COLO829 (cell line): ENCODE measurements around the gene DUSP5.

Experiments used
- DNase-seq: peaks from one replicate; pipeline ENCODE4 v3.0.0; 2012; ENCODE audit warnings: low spot score

DUSP5 gene

DNA sequence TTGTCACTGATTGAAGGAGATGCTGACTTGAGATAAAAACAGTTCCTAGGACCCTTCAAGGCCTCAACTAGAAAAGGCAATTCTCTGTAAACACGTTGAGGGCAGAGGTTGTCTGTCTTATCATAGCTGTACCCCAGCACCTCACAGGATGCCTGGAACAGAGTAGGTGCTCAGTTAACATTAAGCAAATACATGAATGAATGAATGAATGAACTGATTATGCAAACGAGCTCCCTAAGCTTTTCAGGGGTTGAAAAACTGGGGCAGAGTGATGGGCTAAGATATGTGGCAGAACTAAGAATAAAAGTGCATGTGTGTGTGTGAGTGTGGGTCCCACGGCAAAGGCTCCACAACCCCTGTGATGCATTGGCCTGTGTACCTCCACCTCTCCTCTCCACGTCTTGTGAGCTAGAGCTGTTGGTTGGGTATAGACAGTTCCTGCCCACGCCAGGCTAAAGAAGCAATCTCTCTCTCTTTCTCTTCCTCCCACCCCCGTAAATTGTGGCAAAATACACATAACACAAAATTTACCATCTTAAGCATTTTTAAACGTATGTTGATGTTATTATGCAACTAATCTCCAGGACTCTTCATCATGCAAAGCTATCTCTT lies 48.9 kb downstream of the DUSP5 start:
- no peak for DNase-seq

- peak; percentile 54 for DNase-seq
These were observed 49.5 kb downstream of the DUSP5 start for GRCh38 chr10:110547139-110547761.

DNA sequence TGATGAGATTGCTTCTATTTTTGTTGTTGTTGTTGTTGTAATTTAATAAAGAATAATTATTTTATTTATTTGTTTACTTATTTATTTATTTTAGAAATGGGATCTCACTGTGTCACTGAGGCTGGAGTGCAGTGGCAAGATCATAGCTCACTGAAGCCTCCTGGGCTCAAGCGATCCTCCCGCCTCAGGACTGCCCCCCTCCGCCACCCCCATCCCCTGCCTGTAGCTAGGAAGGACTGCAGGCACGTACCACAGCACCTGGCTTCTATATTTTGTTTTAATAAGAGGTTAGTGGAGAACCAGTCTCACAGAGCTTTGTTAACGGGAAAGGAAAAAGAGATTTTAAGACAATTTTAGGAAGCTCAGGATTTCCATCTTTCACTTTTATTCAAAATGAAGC lies 50.3 kb downstream of the DUSP5 start:
- DNase-seq: no peak

- DNase-seq: no peak
These were observed 51.5 kb downstream of the DUSP5 start for GRCh38 chr10:110549211-110549610.

- DNase-seq: no peak
These were observed 56.2 kb downstream of the DUSP5 start for GRCh38 chr10:110553905-110554304.

DNA sequence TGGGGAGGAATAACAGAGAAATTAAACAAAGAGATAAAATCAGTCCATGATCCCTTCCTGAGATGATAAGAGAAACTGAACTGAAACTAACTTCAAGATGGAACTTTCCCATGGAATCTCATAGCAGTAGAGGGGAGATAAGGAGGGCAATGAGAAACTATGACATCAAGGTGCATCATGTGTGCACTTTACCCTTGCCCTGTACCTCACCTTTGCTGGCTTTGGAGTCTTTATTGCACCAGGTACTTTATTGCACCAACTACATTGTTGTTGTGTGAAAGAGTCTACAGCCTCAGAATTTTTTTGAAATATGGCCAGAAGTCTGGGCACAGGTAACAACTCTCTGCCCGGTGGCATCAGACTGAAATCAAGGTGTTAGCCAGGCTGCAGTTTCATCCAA lies 58.6 kb downstream of the DUSP5 start:
- DNase-seq: no peak

- DNase-seq: peak; percentile 44
These were observed 59.4 kb downstream of the DUSP5 start for GRCh38 chr10:110556969-110557601.

DNA sequence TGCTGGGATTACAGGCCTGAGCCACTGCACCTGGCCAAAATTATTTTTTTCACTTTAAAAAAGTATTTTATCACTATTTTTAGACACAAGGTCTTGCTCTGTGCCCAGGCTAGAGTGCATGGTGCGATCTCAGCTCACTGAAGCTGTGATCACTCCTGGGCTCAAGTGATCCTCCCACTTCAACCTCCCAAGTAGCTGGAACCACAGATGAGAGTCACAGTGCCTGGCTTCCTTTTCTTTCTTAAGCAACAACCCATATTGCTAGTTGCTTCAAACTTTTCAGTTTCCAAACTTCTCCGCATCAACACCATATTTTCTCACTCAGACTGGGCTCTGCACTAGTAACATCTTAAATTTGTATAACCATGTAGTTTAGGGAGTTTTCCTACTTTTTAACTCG lies 60.3 kb downstream of the DUSP5 start:
- no peak for DNase-seq

- DNase-seq: no peak
These were observed 62.3 kb downstream of the DUSP5 start for GRCh38 chr10:110560012-110560411.
